PC-3 (cell line): Measurements from ENCODE around the gene DLGAP3. TPM values are rescaled to one million over a fixed set of nuclear protein-coding genes. Genes with fewer than 3 reads are reported as not detected.
A peak's percentile ranks its signal among the peaks of the same experiment; 100 is the strongest.

Experiments
- ATAC-seq: fragments of 200-7000 bp; cut with Tn5 transposase; 2 replicates; pipeline ENCODE4 v1.9.1; 2020; ENCODE audit warnings: mild to moderate bottlenecking, moderate library complexity
- Bru-seq: library from RNA; stranded (reverse); fragments of 400-500 nt; gene quantifications from one replicate; lab custom pipeline; 2021; lab: Mats Ljungman, UMichigan
- BruChase-seq, 2 experiments: library from RNA; stranded (reverse); fragments of 400-500 nt; gene quantifications; one replicate each; lab custom pipeline; 2021; lab: Mats Ljungman, UMichigan
- BruUV-seq: library from RNA; stranded (reverse); fragments of 400-500 nt; replicated peaks from 2 replicates; lab custom pipeline; 2021; lab: Mats Ljungman, UMichigan
- CTCF ChIA-PET: fragments of 300-600 bp; sonication (Branson Sonifier 250); formaldehyde crosslinking; loops from one replicate; lab custom pipeline; 2022; ENCODE audit warnings: antibody characterized with exemption; lab: Charles Lee
- POLR2A ChIA-PET: fragments of 300-600 bp; sonication (Branson Sonifier 250); formaldehyde crosslinking; loops from one replicate; lab custom pipeline; 2022; ENCODE audit warnings: antibody characterized with exemption; ENCODE audit not compliant: unreplicated experiment; lab: Charles Lee
- DNase-seq: peaks from one replicate; pipeline ENCODE4 v3.0.0-alpha.2; 2015
- H2AFZ ChIP-seq: fragments of 300-600 bp; sonication (generic); 2 replicates; pipeline ENCODE4 v1.6.0; 2016; ENCODE audit warnings: antibody characterized with exemption, low read length
- H3F3A ChIP-seq: fragments of 300-600 bp; sonication (generic); one replicate; pipeline ENCODE4 v1.6.0; 2017; ENCODE audit warnings: antibody characterized with exemption, low read length, control low read depth, mild to moderate bottlenecking; ENCODE audit not compliant: unreplicated experiment
- H3K27ac ChIP-seq: fragments of 300-600 bp; sonication (generic); 2 replicates; pipeline ENCODE4 v1.5.1; 2016; ENCODE audit warnings: mild to moderate bottlenecking, low read length
- H3K27me3 ChIP-seq: fragments of 300-600 bp; sonication (generic); 2 replicates; pipeline ENCODE4 v1.6.1; 2016; ENCODE audit warnings: low read length, mixed read lengths
- H3K36me3 ChIP-seq: fragments of 300-600 bp; sonication (generic); 2 replicates; pipeline ENCODE4 v1.6.1; 2016; ENCODE audit warnings: low read depth, mixed run types, low read length, mixed read lengths
- H3K4me1 ChIP-seq: fragments of 300-600 bp; sonication (generic); 2 replicates; pipeline ENCODE4 v1.5.1; 2016; ENCODE audit warnings: low read length; ENCODE audit not compliant: insufficient read depth
- H3K4me2 ChIP-seq: fragments of 300-600 bp; sonication (generic); 2 replicates; pipeline ENCODE4 v1.6.0; 2016; ENCODE audit warnings: low read length
- H3K4me3 ChIP-seq: fragments of 300-600 bp; sonication (generic); 2 replicates; pipeline ENCODE4 v1.5.1; 2016; ENCODE audit warnings: mild to moderate bottlenecking, low read length, mixed read lengths
- H3K79me2 ChIP-seq: fragments of 300-600 bp; sonication (generic); 2 replicates; pipeline ENCODE4 v1.6.1; 2017; ENCODE audit warnings: low read length, mixed read lengths
- H3K9ac ChIP-seq: fragments of 300-600 bp; sonication (generic); 2 replicates; pipeline ENCODE4 v1.6.0; 2016; ENCODE audit warnings: mild to moderate bottlenecking, low read length
- H3K9me2 ChIP-seq: fragments of 300-600 bp; sonication (generic); replicated peaks from 2 replicates; pipeline ENCODE4 v1.6.1; 2016; ENCODE audit warnings: mixed run types, low read length, mixed read lengths
- H3K9me3 ChIP-seq: fragments of 300-600 bp; sonication (generic); 2 replicates; pipeline ENCODE4 v1.6.1; 2016; ENCODE audit warnings: low read length, mixed read lengths
- H4K20me1 ChIP-seq: fragments of 300-600 bp; sonication (generic); 2 replicates; pipeline ENCODE4 v1.6.1; 2016; ENCODE audit warnings: low read length, mixed read lengths
- EZH2 ChIP-seq: fragments of 300-600 bp; sonication (generic); IDR thresholded peaks from one replicate; pipeline ENCODE4 v1.6.1; 2017; ENCODE audit warnings: antibody characterized with exemption, mild to moderate bottlenecking, low read length; ENCODE audit not compliant: unreplicated experiment
- EZH2phosphoT487 ChIP-seq: fragments of 300-600 bp; sonication (generic); IDR thresholded peaks from 2 replicates; pipeline ENCODE4 v1.6.1; 2018; ENCODE audit warnings: mild to moderate bottlenecking, antibody characterized with exemption, low read length, borderline replicate concordance
- intact Hi-C: fragments of 100-400 bp; cut with micrococcal nuclease; formaldehyde crosslinking; loops from 2 replicates; pipeline ENCODE4 v1.9.0; 2023
- long read RNA-seq: library from polyadenylated mRNA; unstranded; transcript quantifications from one replicate; pipeline ENCODE4 v2.0.0, GENCODE V29; 2021; ENCODE audit not compliant: unreplicated experiment
- total RNA-seq: library from RNA; depleted of rRNA; stranded (reverse); fragments of >200 nt; gene quantifications from 2 replicates; pipeline ENCODE4 v1.2.3, GENCODE V29; 2014; rRNA removed
- TF ChIP-seq, protein P1 (sequence below): fragments of 300-600 bp; sonication (generic); conservative IDR thresholded peaks from 2 replicates; pipeline ENCODE4 v1.5.1; 2017; ENCODE audit warnings: antibody characterized with exemption, low read depth, mild to moderate bottlenecking, low read length

DLGAP3 gene, protein sequence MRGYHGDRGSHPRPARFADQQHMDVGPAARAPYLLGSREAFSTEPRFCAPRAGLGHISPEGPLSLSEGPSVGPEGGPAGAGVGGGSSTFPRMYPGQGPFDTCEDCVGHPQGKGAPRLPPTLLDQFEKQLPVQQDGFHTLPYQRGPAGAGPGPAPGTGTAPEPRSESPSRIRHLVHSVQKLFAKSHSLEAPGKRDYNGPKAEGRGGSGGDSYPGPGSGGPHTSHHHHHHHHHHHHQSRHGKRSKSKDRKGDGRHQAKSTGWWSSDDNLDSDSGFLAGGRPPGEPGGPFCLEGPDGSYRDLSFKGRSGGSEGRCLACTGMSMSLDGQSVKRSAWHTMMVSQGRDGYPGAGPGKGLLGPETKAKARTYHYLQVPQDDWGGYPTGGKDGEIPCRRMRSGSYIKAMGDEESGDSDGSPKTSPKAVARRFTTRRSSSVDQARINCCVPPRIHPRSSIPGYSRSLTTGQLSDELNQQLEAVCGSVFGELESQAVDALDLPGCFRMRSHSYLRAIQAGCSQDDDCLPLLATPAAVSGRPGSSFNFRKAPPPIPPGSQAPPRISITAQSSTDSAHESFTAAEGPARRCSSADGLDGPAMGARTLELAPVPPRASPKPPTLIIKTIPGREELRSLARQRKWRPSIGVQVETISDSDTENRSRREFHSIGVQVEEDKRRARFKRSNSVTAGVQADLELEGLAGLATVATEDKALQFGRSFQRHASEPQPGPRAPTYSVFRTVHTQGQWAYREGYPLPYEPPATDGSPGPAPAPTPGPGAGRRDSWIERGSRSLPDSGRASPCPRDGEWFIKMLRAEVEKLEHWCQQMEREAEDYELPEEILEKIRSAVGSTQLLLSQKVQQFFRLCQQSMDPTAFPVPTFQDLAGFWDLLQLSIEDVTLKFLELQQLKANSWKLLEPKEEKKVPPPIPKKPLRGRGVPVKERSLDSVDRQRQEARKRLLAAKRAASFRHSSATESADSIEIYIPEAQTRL
- not detected in 2 replicates for total RNA-seq
- percentile 3 among the genes with signal in this experiment for Bru-seq, nascent RNA
- BruChase-seq, experiment 1, labeled RNA remaining after a 6-hour chase = percentile 13 among the genes with signal in this experiment
- BruChase-seq, experiment 2, labeled RNA remaining after a 2-hour chase = percentile 19 among the genes with signal in this experiment
- long read RNA-seq, partial matches to known transcripts = 0 of 1 reads
- long read RNA-seq, other reads (novel, unspliced or antisense) = 1 of 1 reads

DNA sequence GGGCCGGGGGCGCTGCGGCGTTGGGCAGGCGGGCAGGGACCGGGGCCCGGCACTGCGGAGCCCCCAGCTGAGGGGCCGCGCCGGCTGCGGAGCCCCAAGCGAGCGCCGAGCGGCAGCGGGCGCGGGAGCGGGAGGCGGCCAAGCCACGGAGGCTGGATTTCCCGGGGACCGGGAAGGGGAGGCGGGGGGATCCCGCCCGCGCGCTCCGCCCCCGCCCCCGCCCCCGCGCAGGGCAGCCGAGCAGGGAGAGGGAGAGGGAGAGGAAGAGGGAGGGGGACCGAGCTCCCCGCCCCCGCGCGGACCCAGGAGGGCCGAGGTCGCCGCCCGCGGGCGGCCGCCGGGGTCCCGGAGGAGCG is at the start of gene DLGAP3:
Gene DLGAP3, minus strand, starts transcription at position 154 of the 356 bp plus-strand sequence. CDS start 24,267 bp downstream, outside the sequence.
- H3K36me3 ChIP-seq = no peaks in the 10 kb centered on the region
- ChIA-PET CTCF (no interaction called here), POLR2A (no interaction called here)
- H3K9me2 ChIP-seq = no peaks in the 10 kb centered on the region
- no TSS peak for BruUV-seq
- DNase-seq (no peak), ATAC-seq (no peak; the same call in 1 of the 2 replicates)
- H3K79me2 ChIP-seq = no peaks in the 10 kb centered on the region
- H3K27me3 ChIP-seq = peaks cover 56% of the 10 kb centered on the region
- H2AFZ ChIP-seq = no peak within 1 kb of the TSS
- intact Hi-C loops = no loop called here
- H4K20me1 ChIP-seq = no peaks in the 10 kb centered on the region
- peak within 1 kb of the TSS; percentile 26; the same call in 1 of the 2 replicates for H3K4me2 ChIP-seq
- no peak within 1 kb of the TSS for H3K4me3 ChIP-seq
- no peak within 1 kb of the TSS for H3K9ac ChIP-seq
- H3F3A ChIP-seq = no peaks in the 10 kb centered on the region
- no peak for TF ChIP-seq EZH2phosphoT487
- TF ChIP-seq, protein P1, sequence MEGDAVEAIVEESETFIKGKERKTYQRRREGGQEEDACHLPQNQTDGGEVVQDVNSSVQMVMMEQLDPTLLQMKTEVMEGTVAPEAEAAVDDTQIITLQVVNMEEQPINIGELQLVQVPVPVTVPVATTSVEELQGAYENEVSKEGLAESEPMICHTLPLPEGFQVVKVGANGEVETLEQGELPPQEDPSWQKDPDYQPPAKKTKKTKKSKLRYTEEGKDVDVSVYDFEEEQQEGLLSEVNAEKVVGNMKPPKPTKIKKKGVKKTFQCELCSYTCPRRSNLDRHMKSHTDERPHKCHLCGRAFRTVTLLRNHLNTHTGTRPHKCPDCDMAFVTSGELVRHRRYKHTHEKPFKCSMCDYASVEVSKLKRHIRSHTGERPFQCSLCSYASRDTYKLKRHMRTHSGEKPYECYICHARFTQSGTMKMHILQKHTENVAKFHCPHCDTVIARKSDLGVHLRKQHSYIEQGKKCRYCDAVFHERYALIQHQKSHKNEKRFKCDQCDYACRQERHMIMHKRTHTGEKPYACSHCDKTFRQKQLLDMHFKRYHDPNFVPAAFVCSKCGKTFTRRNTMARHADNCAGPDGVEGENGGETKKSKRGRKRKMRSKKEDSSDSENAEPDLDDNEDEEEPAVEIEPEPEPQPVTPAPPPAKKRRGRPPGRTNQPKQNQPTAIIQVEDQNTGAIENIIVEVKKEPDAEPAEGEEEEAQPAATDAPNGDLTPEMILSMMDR = no peak
- TF ChIP-seq EZH2 = no peak
- H3K9me3 ChIP-seq = no peaks in the 10 kb centered on the region
- H3K4me1 ChIP-seq = no peaks in the 10 kb centered on the region
- no peak within 1 kb of the TSS for H3K27ac ChIP-seq

DNA sequence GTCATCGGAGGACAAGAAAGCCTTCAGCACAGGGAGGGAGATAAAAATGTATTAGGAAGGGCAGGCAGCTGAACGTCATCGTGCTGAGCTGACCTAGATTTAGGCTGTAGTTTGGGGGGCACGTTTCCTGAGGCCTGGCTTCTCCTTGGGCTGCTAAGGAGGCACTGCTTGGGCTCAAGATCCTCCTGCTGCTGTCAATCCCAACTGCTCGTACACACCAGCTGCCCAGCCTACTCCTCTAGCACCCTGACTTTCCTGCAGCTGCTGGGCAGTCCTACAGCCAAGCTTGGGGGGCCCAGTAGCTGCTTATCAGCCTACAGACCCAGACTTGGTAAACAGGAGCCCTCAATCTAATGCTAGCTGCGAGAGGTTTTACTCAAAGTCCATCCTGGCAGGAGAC is 49.5 kb upstream of the DLGAP3 start:
- TF ChIP-seq EZH2phosphoT487 (no peak), EZH2 (no peak)
- TF ChIP-seq, protein P1 = no peak
- H3K4me2 ChIP-seq = no peak overlapping the region
- no peaks in the 10 kb centered on the region for H3F3A ChIP-seq
- no peaks in the 10 kb centered on the region for H3K9me2 ChIP-seq
- H3K27me3 ChIP-seq = no peaks in the 10 kb centered on the region
- H4K20me1 ChIP-seq = no peaks in the 10 kb centered on the region
- H3K79me2 ChIP-seq = peaks cover 4% of the 10 kb centered on the region; the same call in 1 of the 2 replicates
- H3K4me3 ChIP-seq = no peak overlapping the region
- ChIA-PET CTCF (no interaction called here), POLR2A (interaction anchor here (0.7 kb wide), 1 partner anchor 38 kb away, joined by 4 read pairs; no protein-coding TSS in a partner anchor)
- no peaks in the 10 kb centered on the region for H3K9me3 ChIP-seq
- 0 out of 2 replicates have a peak, but pooled peaks cover 2% of the 10 kb centered on the region for H3K36me3 ChIP-seq
- H2AFZ ChIP-seq = no peak overlapping the region
- no peak overlapping the region for H3K27ac ChIP-seq
- peaks cover 2% of the 10 kb centered on the region for H3K4me1 ChIP-seq
- DNase-seq = no peak
- intact Hi-C loops = no loop called here
- H3K9ac ChIP-seq = no peak overlapping the region
- no TSS peak for BruUV-seq
- ATAC-seq = no peak
